Measurements from ENCODE around the gene LGALS3. TPM values are rescaled to one million over a fixed set of nuclear protein-coding genes. Genes with fewer than 3 reads are reported as not detected.

The LGALS3 gene
- total RNA-seq, 3 donors from 2014 or later = 293 to 580 (median 571) TPM

DNA sequence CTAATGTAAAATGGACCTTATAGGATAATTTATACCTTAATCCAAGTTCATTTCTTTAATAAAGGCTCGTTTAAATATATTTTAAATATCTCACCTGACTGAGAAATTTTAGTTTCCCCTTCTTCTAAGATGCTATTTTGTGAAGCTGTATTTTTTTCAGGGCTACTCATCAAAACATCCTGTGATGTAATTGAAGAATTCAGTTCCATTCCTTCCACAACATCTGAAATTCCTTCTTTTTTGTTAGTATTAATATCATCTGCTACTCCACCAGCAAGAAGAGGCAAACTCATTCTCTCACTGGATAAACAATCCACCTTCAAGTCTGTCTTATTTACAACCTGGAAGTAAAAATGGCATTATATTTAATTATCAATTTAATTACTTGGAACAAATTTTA is 22.5 kb downstream of the LGALS3 start:
- H3K9me3 ChIP-seq = no peaks in the 10 kb centered on the region
- no peak overlapping the region for H3K4me3 ChIP-seq
- intact Hi-C loops (cut with DNase I; ENCODE audit: low total_unique reads) = no loop called here
- no peaks in the 10 kb centered on the region for H3K27me3 ChIP-seq
- no peak overlapping the region for H3K27ac ChIP-seq
- no peaks in the 10 kb centered on the region for H3K36me3 ChIP-seq
- no peak for DNase-seq (ENCODE audit: low spot score in 2 of 2)
- H3K4me1 ChIP-seq = no peaks in the 10 kb centered on the region
- TF ChIP-seq POLR2AphosphoS5 (IDR thresholded peaks at IDR 0.05) (no peak), POLR2A (IDR thresholded peaks at IDR 0.05) (no peak)
- TF ChIP-seq, protein P1, sequence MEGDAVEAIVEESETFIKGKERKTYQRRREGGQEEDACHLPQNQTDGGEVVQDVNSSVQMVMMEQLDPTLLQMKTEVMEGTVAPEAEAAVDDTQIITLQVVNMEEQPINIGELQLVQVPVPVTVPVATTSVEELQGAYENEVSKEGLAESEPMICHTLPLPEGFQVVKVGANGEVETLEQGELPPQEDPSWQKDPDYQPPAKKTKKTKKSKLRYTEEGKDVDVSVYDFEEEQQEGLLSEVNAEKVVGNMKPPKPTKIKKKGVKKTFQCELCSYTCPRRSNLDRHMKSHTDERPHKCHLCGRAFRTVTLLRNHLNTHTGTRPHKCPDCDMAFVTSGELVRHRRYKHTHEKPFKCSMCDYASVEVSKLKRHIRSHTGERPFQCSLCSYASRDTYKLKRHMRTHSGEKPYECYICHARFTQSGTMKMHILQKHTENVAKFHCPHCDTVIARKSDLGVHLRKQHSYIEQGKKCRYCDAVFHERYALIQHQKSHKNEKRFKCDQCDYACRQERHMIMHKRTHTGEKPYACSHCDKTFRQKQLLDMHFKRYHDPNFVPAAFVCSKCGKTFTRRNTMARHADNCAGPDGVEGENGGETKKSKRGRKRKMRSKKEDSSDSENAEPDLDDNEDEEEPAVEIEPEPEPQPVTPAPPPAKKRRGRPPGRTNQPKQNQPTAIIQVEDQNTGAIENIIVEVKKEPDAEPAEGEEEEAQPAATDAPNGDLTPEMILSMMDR (IDR thresholded peaks at IDR 0.05) = no peak

DNA sequence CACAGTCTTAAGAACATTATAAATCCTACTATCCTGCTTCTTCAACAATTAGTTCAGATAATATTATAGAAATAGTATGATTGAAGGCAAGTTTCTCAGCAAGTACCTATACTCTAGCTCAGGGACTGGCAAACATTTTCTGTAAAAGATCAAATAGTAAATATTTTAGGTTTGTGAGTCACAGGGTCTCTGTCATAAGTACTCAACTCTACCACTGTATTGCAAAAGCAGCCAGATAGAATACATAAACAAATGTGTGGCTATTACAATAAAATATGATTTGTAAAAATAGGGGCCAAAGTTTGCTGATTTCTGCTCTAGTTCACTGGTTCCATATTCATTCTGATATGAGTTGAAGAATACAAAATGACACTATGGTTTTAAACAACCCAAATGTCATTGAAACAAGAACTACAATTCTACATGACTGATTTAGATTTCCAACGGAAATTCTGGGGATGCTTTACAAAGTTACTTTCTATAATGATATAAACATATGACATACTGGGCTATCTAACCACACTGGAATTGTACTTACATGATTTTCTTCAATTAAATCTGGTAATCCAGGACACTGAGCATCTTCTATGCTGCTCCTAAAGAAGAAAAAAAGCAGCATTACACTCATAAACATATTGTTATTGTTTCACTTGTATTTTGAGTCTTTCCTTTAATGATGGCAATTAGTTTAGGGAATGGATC is 23.2 kb downstream of the LGALS3 start:
- no peaks in the 10 kb centered on the region for H3K27me3 ChIP-seq
- H3K4me3 ChIP-seq = no peak overlapping the region
- intact Hi-C loops (cut with DNase I; ENCODE audit: low total_unique reads) = no loop called here
- no peak for DNase-seq (ENCODE audit: low spot score in 2 of 2)
- TF ChIP-seq POLR2A (IDR thresholded peaks at IDR 0.05) = no peak
- no peak for TF ChIP-seq POLR2AphosphoS5 (IDR thresholded peaks at IDR 0.05)
- TF ChIP-seq, protein P1 (IDR thresholded peaks at IDR 0.05) = no peak
- H3K4me1 ChIP-seq = no peaks in the 10 kb centered on the region
- H3K36me3 ChIP-seq = no peaks in the 10 kb centered on the region
- no peaks in the 10 kb centered on the region for H3K9me3 ChIP-seq
- no peak overlapping the region for H3K27ac ChIP-seq

DNA sequence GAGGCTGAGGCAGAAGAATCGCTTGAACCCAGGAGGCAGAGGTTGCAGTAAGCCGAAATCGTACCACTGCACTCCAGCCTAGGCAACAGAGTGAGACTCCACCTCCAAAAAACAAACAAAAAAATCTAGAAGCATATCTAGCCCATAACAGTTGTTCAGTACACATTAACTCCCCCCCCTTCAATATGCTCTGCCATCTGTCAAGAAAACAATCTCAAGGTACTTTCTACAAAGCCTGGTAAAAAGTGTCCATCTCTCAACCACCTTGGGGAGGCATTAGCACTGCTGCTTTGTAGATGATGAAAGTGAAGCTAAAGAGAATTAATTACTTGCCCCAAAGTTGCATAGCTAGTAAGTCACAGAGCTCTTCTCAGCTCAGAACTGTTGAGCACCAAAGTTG is 24.9 kb downstream of the LGALS3 start:
- intact Hi-C loops (cut with DNase I; ENCODE audit: low total_unique reads) = no loop called here
- H3K4me3 ChIP-seq = no peak overlapping the region
- DNase-seq (ENCODE audit: low spot score in 2 of 2) = no peak
- no peaks in the 10 kb centered on the region for H3K9me3 ChIP-seq
- TF ChIP-seq POLR2A (IDR thresholded peaks at IDR 0.05) = no peak
- no peak for TF ChIP-seq POLR2AphosphoS5 (IDR thresholded peaks at IDR 0.05)
- TF ChIP-seq, protein P1 (IDR thresholded peaks at IDR 0.05) = no peak
- no peaks in the 10 kb centered on the region for H3K27me3 ChIP-seq
- no peaks in the 10 kb centered on the region for H3K36me3 ChIP-seq
- H3K27ac ChIP-seq = no peak overlapping the region
- no peaks in the 10 kb centered on the region for H3K4me1 ChIP-seq

DNA sequence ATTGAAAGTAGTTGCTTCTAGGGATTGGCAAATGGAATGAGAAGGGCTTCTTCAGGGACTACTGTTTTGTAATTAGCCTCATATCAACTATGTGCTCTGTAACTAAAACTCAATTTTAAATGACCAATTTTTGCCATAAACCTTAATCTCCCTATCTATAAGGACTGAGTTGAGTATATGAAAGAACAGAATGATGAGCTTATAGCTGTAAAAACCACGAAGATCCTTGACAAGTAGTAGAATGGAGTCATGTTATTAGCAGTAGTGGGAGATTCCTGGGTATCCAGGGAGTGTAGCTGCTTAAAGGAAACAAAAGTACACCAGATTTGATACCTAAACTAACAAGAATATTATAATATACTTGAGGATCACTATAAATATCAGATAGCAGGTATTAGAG is 28.0 kb downstream of the LGALS3 start:
- no peaks in the 10 kb centered on the region for H3K27me3 ChIP-seq
- no peaks in the 10 kb centered on the region for H3K36me3 ChIP-seq
- no peak for TF ChIP-seq POLR2A (IDR thresholded peaks at IDR 0.05)
- TF ChIP-seq, protein P1 (IDR thresholded peaks at IDR 0.05) = no peak
- TF ChIP-seq POLR2AphosphoS5 (IDR thresholded peaks at IDR 0.05) = no peak
- H3K27ac ChIP-seq = no peak overlapping the region
- no peaks in the 10 kb centered on the region for H3K9me3 ChIP-seq
- no peaks in the 10 kb centered on the region for H3K4me1 ChIP-seq
- H3K4me3 ChIP-seq = no peak overlapping the region
- intact Hi-C loops (cut with DNase I; ENCODE audit: low total_unique reads) = no loop called here
- DNase-seq (ENCODE audit: low spot score in 2 of 2) = no peak

DNA sequence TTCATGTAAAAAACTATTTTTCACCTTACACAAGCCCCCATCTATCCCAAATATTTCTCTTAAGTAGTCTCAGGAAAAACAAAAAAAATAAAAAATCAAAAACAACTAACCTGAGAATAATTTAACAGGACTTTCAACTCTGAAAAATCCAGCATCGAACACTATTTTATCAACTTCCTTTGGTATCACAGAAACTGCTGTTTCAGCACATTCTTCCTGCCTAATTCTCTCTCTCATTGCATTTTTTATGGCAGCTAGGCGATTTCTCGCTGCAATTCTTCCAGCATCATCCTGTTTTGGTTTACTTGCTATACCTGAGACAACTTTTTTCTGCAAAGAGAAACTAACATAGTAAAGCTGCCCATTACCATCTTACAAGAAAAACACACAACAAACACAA is 29.4 kb downstream of the LGALS3 start:
- intact Hi-C loops (cut with DNase I; ENCODE audit: low total_unique reads) = no loop called here
- Histone ChIP-seq H3K4me3 (no peak overlapping the region), H3K27ac (no peak overlapping the region), H3K36me3 (no peaks in the 10 kb centered on the region), H3K27me3 (no peaks in the 10 kb centered on the region), H3K4me1 (no peaks in the 10 kb centered on the region), H3K9me3 (no peaks in the 10 kb centered on the region)
- TF ChIP-seq, protein P1 (IDR thresholded peaks at IDR 0.05) = no peak
- TF ChIP-seq POLR2A (IDR thresholded peaks at IDR 0.05) (no peak), POLR2AphosphoS5 (IDR thresholded peaks at IDR 0.05) (no peak)
- DNase-seq (ENCODE audit: low spot score in 2 of 2) = no peak
